Dendritic cell treated with granulocyte-macrophage colony-stimulating factor and Interleukin-4, amounts not matched to agents 40 ng/mL and 50 ng/mL, for 4 days (primary cell): ENCODE results near the gene USP1.
A peak's percentile ranks its signal among the peaks of the same experiment; 100 is the strongest.

Experiments
- H3K27ac Mint-ChIP-seq: one replicate; pipeline ENCODE4 v1.8.0; 2022; ENCODE audit warnings: mild to moderate bottlenecking, mixed read lengths
- H3K27me3 Mint-ChIP-seq: one replicate; pipeline ENCODE4 v1.8.0; 2022; ENCODE audit warnings: mild to moderate bottlenecking, mixed read lengths
- H3K36me3 Mint-ChIP-seq: one replicate; pipeline ENCODE4 v1.8.0; 2022; ENCODE audit warnings: low read depth, mixed read lengths
- H3K4me1 Mint-ChIP-seq: one replicate; pipeline ENCODE4 v1.8.0; 2022; ENCODE audit warnings: low read depth, mixed read lengths
- H3K4me3 Mint-ChIP-seq: one replicate; pipeline ENCODE4 v1.8.0; 2022; ENCODE audit warnings: mild to moderate bottlenecking, moderate library complexity, mixed read lengths
- H3K9me3 Mint-ChIP-seq: one replicate; pipeline ENCODE4 v1.8.0; 2022; ENCODE audit warnings: mixed read lengths
- intact Hi-C: fragments of 100-400 bp; cut with micrococcal nuclease; formaldehyde crosslinking; loops from one replicate; pipeline ENCODE4 v1.15.0; 2022

The USP1 gene

DNA sequence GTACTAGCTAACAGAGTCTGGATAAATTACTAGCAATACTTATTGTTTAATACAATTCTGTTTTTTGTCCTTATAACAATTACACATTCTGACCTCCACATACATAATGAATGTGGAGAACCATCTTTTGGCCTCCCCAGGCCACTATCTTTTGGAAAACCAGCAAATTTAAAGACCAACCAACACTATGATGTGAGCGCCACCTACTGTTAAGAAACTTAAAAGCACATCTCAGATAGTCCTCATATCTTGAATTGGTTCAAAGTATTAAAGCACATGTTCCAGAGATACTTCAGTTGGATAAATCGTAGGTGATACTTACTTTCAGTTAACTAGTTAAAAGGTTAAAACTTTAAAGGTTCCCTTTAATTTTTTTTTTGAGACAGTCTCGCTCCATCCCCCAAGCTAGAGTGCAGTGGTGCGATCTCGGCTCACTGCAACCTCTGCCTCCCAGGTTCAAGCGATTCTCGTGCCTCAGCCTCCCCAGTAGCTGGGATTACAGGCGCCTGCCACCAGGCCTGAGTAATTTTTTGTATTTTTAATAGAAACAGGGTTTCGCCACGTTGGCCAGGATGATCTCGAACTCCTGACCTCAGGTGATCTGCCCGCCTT lies 29.3 kb upstream of the USP1 start:
- H3K36me3 Mint-ChIP-seq: no peaks in the 10 kb centered on the region
- H3K27me3 Mint-ChIP-seq: no peaks in the 10 kb centered on the region
- no peaks in the 10 kb centered on the region for H3K9me3 Mint-ChIP-seq
- no peak overlapping the region for H3K4me3 Mint-ChIP-seq
- H3K27ac Mint-ChIP-seq: no peak overlapping the region
- no peaks in the 10 kb centered on the region for H3K4me1 Mint-ChIP-seq
- intact Hi-C loops: loop anchor here (1.0 to 10.0 kb wide), 3 partner anchors 113 to 325 kb away; no protein-coding TSS in a partner anchor

DNA sequence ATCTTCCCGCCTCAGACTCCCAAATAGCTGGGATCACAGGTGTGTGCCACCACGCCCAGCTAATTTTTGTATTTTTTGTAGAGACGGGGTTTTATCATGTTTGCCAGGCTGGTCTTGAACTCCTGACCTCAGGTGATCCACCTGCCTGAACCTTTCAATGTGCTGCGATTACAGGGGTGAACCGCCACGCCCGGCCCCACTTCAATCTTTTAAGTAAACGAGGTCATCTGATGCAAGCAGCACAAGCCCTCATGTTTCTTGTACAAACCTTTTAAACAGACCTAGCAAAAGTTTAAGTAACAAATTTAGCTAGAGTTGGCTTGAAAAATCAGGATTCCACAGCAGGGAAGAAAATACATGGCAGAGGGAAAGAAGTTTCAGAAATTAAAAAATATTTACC lies 21.2 kb upstream of the USP1 start:
- no peaks in the 10 kb centered on the region for H3K9me3 Mint-ChIP-seq
- no peaks in the 10 kb centered on the region for H3K36me3 Mint-ChIP-seq
- H3K4me3 Mint-ChIP-seq: no peak overlapping the region
- H3K4me1 Mint-ChIP-seq: no peaks in the 10 kb centered on the region
- intact Hi-C loops: no loop called here
- H3K27me3 Mint-ChIP-seq: no peaks in the 10 kb centered on the region
- no peak overlapping the region for H3K27ac Mint-ChIP-seq

DNA sequence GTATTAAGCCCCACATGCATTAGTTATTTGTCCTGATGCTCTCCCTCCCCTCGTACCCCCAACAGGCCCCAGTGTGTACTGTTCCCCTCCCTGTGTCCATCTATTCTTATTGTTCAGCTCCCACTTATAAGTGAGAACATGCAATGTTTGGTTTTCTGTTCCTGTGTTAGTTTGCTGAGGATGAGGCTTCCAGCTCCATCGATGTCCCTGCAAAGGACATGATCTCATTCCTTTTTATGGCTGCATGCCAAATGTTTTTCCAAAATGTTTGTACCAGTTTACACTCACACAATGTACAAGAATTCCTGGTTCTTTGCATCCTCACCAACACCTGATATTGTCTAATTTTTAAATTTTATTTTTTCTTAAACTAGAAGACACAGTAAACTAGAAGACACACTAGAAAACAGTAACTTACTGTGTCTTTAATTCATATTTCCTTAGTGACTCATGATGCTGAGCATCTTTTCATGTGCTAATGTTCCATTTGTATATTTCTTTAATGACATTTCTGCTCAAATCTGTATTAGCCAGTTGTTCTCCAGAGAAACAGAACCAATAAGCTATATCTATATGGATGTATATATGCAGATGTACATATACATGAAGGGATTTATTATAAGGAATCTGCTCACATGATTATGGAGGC lies 19.4 kb upstream of the USP1 start:
- Mint-ChIP-seq H3K9me3 (no peaks in the 10 kb centered on the region), H3K4me1 (no peaks in the 10 kb centered on the region), H3K27me3 (no peaks in the 10 kb centered on the region), H3K27ac (no peak overlapping the region), H3K4me3 (no peak overlapping the region), H3K36me3 (no peaks in the 10 kb centered on the region)
- intact Hi-C loops: no loop called here

DNA sequence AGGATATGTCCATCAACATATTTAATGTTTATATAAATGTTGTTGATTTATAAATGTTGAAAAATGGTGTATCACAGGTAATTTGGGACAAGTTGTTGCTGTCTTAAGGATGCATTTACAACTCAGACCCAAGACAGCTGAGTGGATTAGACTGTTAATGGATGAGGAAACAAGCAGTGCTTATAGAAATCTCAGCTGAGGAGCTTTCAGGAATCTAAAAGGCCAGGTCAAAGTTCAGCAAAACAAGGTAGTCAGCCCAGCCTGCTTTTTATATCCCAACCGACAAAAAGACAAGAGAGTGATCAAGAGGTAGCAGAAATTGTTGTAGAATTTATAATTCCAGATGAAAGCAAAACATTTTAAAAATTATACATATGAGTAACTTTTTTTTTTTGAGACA lies 16.6 kb upstream of the USP1 start:
- H3K4me1 Mint-ChIP-seq: peaks cover 10% of the 10 kb centered on the region
- H3K27me3 Mint-ChIP-seq: no peaks in the 10 kb centered on the region
- H3K36me3 Mint-ChIP-seq: no peaks in the 10 kb centered on the region
- H3K27ac Mint-ChIP-seq: no peak overlapping the region
- intact Hi-C loops: no loop called here
- no peaks in the 10 kb centered on the region for H3K9me3 Mint-ChIP-seq
- no peak overlapping the region for H3K4me3 Mint-ChIP-seq

DNA sequence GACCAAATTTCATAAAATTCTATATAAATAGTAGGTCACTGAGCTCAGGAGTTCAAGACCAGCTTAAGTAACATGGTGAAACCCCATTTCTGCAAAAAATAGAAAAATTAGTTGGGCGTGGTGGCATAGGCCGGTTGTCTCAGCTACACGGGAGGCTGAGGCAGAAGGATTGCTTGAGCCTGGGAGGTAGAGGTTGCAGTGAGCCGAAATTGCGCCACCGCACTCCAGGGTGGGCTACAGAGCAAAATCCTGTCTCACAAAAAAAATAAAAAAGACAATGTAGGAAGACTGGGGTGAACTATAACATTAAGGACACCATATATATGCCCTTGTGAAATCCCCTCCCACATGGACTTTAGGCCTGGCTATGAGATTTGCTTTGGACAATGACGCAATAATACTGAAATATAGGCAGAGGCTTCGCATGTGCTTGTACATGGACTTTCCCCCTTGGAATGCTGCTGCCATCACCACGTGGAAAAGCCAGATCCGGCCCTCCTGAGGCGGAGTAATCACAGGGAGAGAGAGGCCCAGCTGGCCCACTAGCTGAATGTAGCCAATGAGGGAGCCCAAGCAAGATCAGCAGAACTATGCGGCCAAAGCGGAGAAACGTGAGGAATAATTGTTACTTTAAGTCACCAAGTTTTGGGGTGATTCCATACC lies 13.1 kb upstream of the USP1 start:
- intact Hi-C loops: no loop called here
- H3K9me3 Mint-ChIP-seq: no peaks in the 10 kb centered on the region
- no peaks in the 10 kb centered on the region for H3K27me3 Mint-ChIP-seq
- H3K4me3 Mint-ChIP-seq: no peak overlapping the region
- peaks cover 12% of the 10 kb centered on the region for H3K4me1 Mint-ChIP-seq
- H3K36me3 Mint-ChIP-seq: no peaks in the 10 kb centered on the region
- no peak overlapping the region for H3K27ac Mint-ChIP-seq

DNA sequence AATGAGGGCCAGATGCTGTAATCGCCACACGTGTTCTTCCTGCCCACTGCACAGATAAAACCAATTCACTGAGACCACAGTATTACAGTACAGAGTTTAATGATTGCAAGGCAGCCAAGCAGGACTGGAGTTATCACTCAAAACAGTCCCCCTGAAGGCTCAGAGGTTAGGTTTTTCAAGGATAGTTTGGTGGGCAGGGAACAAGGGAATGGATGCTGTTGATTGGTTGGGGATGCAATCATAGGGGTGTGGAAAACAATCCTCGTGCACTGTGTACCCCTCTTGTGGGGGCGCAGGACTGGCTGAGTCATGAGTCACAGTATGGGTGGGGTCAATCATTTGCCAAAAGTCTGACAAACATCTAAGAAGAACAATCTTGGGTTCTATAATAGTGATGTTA lies 12.4 kb upstream of the USP1 start:
- intact Hi-C loops: no loop called here

DNA sequence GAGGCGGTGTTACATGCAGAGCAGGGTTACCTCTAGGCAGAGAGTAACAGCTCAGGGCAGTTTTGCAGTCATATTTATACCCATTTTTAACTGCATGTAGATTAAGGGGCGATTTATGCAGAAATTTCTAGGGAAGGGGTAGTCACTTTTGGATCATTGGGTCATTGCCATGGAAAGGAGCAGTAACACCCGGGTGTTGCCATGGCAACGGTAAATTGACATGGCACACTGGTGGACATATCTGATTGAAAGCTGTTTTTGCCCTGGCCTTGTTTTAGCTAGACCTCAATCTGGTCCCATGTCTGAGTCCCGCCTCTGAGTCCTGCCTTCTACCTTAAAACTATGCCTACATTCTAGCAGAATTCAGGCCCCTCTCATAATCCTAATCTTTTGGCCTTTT lies 11.8 kb upstream of the USP1 start:
- Mint-ChIP-seq H3K9me3 (no peaks in the 10 kb centered on the region), H3K27me3 (no peaks in the 10 kb centered on the region), H3K4me1 (peaks cover 12% of the 10 kb centered on the region), H3K4me3 (no peak overlapping the region), H3K27ac (no peak overlapping the region), H3K36me3 (no peaks in the 10 kb centered on the region)
- intact Hi-C loops: no loop called here

More for the DNA sequence above, 12.4 kb upstream of the USP1 start:
- no peaks in the 10 kb centered on the region for H3K36me3 Mint-ChIP-seq
- H3K27ac Mint-ChIP-seq: peak overlapping the region; percentile 25
- peaks cover 12% of the 10 kb centered on the region for H3K4me1 Mint-ChIP-seq
- no peaks in the 10 kb centered on the region for H3K9me3 Mint-ChIP-seq
- no peak overlapping the region for H3K4me3 Mint-ChIP-seq
- H3K27me3 Mint-ChIP-seq: no peaks in the 10 kb centered on the region

DNA sequence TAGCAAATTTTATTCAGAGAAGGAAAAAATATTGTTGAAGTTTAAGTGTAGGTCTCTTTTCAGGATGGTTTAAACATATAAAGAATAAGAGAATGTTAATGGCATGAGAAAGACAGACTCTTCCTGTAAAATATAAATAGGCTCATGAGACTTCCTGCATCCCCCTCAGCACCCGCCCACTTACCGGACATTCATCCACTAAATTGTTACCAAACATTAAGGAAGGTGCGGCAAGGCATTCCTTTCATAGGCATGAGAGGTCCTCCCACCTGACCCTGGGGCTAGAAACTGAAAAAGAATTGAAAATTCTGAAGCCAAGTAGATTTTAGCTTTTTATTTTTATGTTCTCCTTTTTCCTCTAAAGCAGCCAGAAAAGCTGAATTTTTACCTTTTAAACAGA lies 10.6 kb upstream of the USP1 start:
- no peaks in the 10 kb centered on the region for H3K9me3 Mint-ChIP-seq
- H3K4me3 Mint-ChIP-seq: no peak overlapping the region
- H3K4me1 Mint-ChIP-seq: peaks cover 12% of the 10 kb centered on the region
- no peaks in the 10 kb centered on the region for H3K36me3 Mint-ChIP-seq
- intact Hi-C loops: no loop called here
- no peak overlapping the region for H3K27ac Mint-ChIP-seq
- H3K27me3 Mint-ChIP-seq: no peaks in the 10 kb centered on the region

DNA sequence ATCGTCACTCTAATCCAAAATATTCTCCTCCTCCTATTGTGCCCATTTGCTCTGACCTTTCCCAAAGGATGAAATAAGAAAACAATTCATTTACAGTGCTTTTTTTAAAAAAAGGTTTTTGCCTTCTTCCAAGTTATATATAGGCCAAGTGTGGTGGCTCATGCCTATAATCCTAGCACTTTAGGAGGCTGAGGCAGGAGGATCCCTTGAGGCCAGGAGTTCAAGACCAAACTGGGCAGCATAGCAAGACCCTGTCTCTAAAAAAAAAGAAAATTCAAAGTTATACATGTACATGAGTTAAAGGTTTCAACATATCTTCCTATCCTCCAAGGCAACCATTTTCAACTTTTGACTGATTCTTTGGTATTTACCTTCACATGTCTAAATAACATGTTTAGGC lies 10.1 kb upstream of the USP1 start:
- intact Hi-C loops: no loop called here

DNA sequence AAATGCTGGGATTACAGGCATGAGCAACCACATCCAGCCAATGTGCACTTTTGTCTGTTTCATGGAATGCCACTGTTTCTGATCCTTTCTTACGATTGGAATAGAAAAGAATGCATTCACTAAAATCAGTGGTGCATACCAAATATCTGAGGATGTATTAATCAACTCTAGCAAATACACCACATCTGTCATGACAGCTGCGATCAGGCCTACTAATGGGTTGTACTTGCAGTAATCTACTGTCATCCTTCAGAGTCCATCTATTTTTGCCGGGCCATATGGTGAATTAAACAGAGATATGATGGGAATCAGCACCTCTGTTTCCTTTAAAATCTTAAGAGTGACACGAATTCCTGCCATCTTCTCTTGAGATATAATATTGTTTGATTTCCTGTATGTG lies 8.5 kb upstream of the USP1 start:
- H3K9me3 Mint-ChIP-seq: no peaks in the 10 kb centered on the region
- intact Hi-C loops: no loop called here
- no peaks in the 10 kb centered on the region for H3K27me3 Mint-ChIP-seq
- no peaks in the 10 kb centered on the region for H3K36me3 Mint-ChIP-seq
- no peak overlapping the region for H3K27ac Mint-ChIP-seq
- H3K4me3 Mint-ChIP-seq: no peak overlapping the region
- peaks cover 12% of the 10 kb centered on the region for H3K4me1 Mint-ChIP-seq

More for the DNA sequence above, 10.1 kb upstream of the USP1 start:
- no peaks in the 10 kb centered on the region for H3K36me3 Mint-ChIP-seq
- no peaks in the 10 kb centered on the region for H3K27me3 Mint-ChIP-seq
- H3K4me3 Mint-ChIP-seq: no peak overlapping the region
- no peaks in the 10 kb centered on the region for H3K9me3 Mint-ChIP-seq
- peaks cover 12% of the 10 kb centered on the region for H3K4me1 Mint-ChIP-seq
- no peak overlapping the region for H3K27ac Mint-ChIP-seq

DNA sequence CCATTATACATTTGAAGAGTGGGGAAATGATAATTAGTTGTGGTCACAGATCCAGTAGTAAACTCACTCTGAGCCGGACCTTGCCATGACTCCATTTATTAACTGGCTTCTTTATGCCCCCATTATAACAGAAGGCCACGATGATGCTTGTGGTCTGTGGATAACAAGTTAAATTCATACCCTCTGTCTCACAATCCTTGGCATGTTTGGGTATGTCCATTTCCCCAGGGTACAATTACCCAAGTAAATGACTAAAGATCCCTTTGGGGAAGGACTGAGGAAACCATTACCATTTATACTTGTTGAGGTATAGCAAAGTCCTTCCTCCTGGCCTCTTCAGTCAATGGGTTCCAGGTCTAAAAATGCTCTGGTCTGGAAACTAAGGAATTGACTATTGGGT lies 7.3 kb upstream of the USP1 start:
- H3K27me3 Mint-ChIP-seq: no peaks in the 10 kb centered on the region
- no peaks in the 10 kb centered on the region for H3K36me3 Mint-ChIP-seq
- intact Hi-C loops: no loop called here
- H3K9me3 Mint-ChIP-seq: no peaks in the 10 kb centered on the region
- peaks cover 8% of the 10 kb centered on the region for H3K4me1 Mint-ChIP-seq
- no peak overlapping the region for H3K27ac Mint-ChIP-seq
- H3K4me3 Mint-ChIP-seq: no peak overlapping the region

DNA sequence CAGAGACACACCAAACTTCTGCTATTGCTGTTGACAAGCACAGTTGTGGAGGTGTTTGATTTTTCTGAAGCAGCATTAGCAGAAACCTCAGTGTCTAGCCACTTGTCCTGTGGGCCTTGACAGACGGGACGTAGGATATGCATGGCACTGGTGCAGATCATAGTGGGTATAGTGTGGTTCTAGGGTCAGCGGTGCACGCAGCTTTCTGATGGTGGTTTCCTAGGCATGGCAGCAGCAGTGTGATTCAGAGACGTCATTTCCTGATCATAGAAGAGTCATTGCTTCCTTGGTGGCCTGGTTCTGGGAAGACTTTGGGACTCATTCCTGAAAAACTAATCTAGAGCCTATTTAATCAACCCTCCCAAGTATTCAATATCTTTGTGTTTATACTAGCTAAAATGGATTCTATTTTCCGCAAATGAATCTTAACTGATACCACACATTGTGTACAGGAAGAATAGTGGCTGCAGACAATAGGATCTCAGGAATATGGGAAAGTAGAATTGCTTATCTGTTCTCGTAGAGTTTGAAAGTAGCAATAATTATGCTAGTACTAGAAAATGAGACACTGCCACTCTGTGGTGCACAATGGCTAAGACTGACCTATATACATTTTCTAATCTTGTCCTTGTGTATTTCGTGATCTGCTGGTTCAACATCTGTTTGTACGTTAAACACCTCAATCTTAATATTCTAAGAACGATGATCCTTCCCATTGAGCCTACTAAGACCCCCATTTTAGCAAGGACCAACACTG lies 2.8 kb upstream of the USP1 start:
- H3K27ac Mint-ChIP-seq: no peak overlapping the region
- peaks cover 21% of the 10 kb centered on the region for H3K4me1 Mint-ChIP-seq
- H3K4me3 Mint-ChIP-seq: no peak overlapping the region
- no peaks in the 10 kb centered on the region for H3K9me3 Mint-ChIP-seq
- H3K36me3 Mint-ChIP-seq: peaks cover 16% of the 10 kb centered on the region
- intact Hi-C loops: loop anchor here (10.0 kb wide), 1 partner anchor 1359 kb away; no protein-coding TSS in a partner anchor
- H3K27me3 Mint-ChIP-seq: no peaks in the 10 kb centered on the region

DNA sequence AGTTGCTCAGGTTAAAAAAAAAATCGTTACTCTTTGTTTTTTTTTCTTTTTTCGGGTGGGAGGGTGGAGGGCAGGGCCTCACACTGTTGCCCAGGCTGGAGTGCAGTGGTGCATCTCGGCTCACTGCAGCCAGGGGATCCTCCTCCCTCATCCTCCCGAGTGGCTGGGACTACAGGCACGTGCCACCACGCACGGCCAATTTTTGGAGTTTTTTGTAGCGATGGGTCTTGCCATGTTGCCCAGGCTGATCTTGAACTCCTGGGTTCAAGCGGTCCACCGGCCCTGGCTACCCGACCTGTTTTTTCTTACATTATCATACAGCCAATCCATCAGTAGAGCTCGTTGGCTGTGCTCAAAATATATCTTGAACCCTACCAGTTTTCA lies 2.2 kb upstream of the USP1 start:
- Mint-ChIP-seq H3K4me3 (no peak overlapping the region), H3K27ac (no peak overlapping the region), H3K36me3 (peaks cover 16% of the 10 kb centered on the region), H3K4me1 (peaks cover 21% of the 10 kb centered on the region), H3K27me3 (no peaks in the 10 kb centered on the region), H3K9me3 (no peaks in the 10 kb centered on the region)
- intact Hi-C loops: loop anchor here (5.0 to 10.0 kb wide), 2 partner anchors 933 to 1360 kb away; partner anchors contain the start of gene ALG6
